Measurements from ENCODE around the gene SYT15B. TPM values are rescaled to one million over a fixed set of nuclear protein-coding genes. Genes with fewer than 3 reads are reported as not detected.
"Not testable (repeated sequence)": the region's sequence is repeated elsewhere in the genome, so short reads cannot be mapped to it uniquely, and the experiment has no call there.

SYT15B gene
- total RNA-seq, 2 experiments from 2014 or later, result 0.23 to 0.32 TPM

DNA sequence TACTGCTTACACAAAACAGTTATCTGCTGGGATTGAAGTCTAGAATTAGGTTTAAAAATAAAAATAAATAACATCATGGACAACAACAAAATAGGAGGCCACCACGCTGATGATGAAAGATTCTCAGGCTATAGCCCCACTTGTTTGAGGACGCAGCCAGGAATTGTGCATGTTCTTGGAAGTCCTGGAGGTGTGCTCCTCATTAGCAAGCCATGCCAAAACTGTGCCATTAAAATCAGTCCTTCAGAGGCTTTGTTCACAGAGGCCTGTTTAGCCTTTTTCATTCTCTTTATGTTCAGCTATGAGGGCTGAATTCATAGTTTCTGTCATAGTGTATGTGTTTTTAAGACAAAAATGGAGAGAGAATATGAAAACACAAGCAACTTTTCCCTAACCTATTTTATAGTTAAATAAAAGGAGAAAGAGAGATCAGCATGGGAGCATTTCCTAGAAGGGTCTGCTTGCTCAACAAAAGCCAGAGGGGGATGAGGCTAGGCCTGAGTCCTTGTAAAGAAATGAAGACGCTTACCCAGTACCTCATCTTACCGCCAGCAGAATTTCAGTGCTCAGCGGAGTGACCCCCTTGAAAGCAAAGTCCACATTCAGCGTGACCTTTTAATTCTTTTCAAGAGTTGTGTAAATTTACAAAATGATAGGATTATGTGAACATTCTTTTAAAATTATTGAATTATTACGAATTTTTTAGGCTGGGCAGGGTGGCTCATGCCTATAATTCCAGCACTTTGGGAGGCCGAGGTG is 46.2 kb downstream of the SYT15B start:
- H3K4me1 Mint-ChIP-seq (ENCODE audit: low read depth); POLR2A ChIA-PET; H3K27ac Mint-ChIP-seq; H3K4me3 Mint-ChIP-seq; CTCF ChIA-PET; H3K36me3 Mint-ChIP-seq (ENCODE audit: low read depth); H3K9me3 Mint-ChIP-seq (ENCODE audit: insufficient read depth); ATAC-seq; H3K27me3 Mint-ChIP-seq (ENCODE audit: low read depth); DNase-seq: not testable (repeated sequence)

Other genes starting within 250 kb of the SYT15B start
- gene AGAP9, start 240.0 kb downstream of the SYT15B start, total RNA-seq, result 1 to 10 TPM; 2.7 to 2.8 TPM
- not detected for gene NPY4R2, start 155.1 kb upstream of the SYT15B start, total RNA-seq
- not detected for gene FAM25C, start 236.2 kb upstream of the SYT15B start, total RNA-seq